NCI-H2029 treated with DMSO at 0.1 percent for 48 hours (cell line): ENCODE results near the gene FAM131B.

Source experiments
- DNase-seq: peaks from one replicate; lab custom pipeline; 2025; lab: John Stamatoyannopoulos, UW

The FAM131B gene

GRCh38 chr7:143382126-143382790, 19.7 kb upstream of the FAM131B start:
- DNase-seq = no peak

DNA sequence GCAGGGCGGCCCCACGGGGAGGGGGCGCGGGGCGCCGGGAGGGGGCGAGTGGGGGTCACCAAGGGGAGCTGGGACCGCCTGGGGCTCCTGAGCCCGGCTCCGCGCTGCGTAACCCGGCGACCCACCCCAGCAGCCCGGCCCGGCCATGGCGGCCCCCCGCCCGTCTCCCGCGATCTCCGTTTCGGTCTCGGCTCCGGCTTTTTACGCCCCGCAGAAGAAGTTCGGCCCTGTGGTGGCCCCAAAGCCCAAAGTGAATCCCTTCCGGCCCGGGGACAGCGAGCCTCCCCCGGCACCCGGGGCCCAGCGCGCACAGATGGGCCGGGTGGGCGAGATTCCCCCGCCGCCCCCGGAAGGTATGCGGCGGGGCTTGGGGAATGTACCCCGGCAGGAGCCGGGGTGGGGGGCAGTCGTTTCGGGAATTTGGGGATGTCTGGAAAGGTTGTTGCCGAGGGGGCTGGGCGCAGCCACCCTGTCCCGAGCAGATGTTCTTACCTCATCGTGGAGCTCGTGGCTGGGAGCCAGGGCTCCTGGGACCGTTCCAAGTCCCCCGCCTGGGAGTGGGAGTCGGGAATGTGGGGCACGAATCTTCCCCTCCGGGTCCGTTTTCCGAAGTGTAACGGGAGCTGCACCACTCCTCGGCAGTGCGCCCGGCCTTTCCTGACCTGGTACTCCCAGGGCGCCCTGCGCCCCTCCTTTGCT, 19.1 kb upstream of the FAM131B start:
- no peak for DNase-seq

DNA sequence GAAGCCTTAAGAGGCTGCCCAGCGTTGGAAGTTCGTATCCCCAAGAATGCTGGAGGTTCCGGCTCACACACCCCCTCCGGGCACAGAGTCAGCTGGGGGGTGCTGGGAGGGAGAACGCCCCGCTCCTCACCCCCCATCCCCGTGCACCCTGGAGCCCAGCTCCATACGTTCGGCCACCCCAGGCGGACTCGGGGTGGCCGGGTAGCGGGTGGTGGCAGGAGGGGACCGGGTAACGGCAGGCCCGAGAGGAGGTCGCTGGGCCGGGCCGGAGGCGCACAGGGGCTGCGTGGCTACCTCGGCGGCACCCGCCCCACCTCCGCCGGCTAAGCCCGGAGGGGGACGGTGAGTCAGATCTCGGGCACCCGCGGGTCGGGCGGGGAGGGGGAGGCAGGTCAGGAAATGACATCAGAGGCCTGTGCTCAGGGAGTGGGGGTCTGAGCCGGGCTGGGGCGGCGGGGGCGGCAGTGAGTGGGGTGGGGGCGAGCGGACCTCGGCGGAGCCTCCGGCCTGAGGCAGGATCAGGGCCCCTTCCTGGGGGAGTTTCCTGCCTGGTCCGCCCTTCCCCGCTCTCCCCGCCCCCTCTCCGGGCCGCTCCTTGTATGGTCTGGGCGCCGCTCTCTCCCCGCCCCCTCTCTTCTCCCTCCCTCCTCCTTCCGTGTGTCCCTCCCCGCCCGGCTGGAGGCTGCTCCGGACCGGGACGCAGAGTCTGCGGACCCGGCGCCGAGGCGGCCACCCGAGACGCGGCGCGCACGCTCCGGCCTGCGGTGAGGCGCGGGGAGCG, 18.3 kb upstream of the FAM131B start, which contains the start of gene ZYX:
ZYX (plus strand) TSS at position 700 of the 781 bp plus-strand sequence. CDS start 227 bp downstream, outside the sequence.
- DNase-seq = peak; percentile 39

GRCh38 chr7:143380260-143380645, 17.7 kb upstream of the FAM131B start:
- DNase-seq = peak; percentile 29

DNA sequence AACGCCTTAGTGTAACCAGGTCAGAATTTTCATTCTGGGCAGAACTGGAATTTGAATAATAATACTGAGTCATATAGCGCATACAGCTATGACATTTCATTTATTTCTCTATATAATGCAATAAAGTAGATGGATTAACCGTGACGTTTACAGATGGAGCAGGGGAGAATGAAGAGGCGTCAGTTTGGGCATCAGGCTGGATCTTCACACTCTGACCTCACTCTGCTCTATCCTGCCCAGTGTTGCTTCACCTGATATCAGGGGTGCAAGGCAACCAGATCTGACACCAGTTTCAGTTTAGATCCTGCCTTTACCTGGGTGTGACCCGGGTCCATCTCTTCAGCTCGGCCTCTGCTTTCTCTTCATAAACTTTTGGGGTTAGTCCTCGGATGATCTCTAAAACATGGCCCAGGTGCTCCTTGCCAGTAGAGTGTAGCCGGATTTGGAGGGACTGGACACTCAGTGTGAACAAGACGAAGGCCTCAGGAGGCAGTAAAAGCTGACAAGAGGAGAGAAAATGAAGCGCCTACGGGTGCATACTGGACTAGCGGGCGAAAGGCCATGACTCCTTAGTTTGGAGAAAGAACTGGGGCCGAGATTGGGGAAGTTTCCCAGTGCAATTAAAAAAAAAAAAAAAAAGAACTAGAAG, 17.2 kb upstream of the FAM131B start:
- no peak for DNase-seq

- DNase-seq = no peak
Observed at GRCh38 chr7:143376396-143376795, 13.9 kb upstream of the FAM131B start.

DNA sequence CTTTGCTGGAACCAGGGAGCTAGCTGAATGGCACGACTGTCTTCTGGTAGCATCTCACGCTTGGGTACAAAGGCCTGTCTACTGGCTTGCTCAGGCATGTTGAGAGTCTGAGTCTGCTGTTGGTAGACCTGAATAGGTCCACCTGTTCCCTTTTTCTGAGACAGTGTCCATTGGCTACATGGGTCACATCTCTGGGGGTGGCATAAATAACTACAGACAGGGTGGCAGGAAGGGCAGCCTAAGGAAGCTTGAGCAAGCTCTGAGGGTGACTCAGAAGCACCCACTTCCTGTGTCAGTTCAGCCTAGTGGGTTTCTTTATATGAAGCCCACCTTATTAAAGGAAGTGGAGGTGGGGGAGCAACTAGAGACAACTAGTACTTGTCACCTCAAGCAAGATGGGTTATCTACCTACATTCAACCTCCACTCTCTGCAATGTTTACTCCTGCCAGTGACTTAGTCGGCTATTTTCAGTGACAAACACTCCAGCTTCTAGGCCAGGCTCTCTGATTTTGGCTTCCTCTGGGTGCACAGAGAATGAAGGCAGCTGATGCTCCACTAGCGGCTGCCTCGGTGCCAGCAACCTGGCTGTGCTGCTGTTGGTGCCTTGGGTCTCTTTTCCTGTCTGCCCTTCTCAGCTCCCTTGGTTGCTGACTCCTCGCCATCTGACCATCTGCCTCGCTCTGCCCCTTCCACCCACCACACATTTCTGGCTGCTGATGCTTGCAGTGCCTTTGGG, 13.0 kb upstream of the FAM131B start:
- DNase-seq = no peak

- no peak for DNase-seq
Observed at GRCh38 chr7:143374561-143374960, 12.0 kb upstream of the FAM131B start.

DNA sequence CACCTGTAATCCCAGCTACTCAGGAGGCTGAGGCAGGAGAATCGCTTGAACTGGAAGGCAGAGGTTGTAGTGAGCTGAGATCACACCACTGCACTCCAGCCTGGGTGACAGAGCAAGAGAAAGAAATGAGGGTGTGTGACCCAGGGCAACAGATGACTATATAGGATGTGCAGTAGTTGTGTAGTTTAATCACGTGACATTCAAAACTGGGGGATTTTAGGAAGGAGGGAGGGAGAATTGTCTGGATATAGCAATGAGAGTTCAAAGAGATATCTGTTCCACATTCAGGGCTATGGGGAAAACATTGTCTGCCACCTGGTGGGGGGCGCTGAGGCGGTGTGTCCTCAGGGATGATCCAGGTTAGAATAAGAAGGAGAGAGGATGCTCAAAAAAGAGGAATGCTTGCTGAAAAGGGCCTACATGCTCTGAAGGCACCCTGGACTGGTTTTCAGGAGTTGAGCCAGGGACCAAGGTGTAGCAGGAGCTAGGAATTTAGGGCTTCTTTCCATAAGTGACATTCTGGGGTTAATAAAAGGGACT, 10.8 kb upstream of the FAM131B start:
- no peak for DNase-seq

DNA sequence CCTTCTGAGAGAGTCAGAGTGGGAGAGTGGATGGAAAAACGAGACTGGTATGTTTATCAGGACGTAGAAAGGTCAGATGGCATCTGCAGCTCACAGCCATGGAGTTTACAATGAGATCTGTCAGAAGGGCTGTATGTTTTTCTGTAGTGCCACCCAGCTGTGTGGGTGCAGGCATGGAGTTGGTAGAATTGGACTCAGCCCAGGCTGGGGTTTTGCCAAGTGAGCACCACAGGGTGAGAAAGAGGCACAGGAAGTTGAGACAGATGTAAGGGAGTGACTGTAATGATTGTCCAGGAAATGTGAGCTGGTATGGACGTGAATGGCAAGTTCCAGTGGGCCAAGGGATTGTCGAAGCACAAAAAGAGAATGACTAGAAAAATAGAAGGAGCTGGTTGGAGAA, 9.6 kb upstream of the FAM131B start:
- DNase-seq = no peak

GRCh38 chr7:143369678-143370651, 7.5 kb upstream of the FAM131B start:
- no peak for DNase-seq

- no peak for DNase-seq
Observed at GRCh38 chr7:143368387-143368786, 5.9 kb upstream of the FAM131B start.

GRCh38 chr7:143367972-143368371, 5.5 kb upstream of the FAM131B start:
- DNase-seq = no peak

DNA sequence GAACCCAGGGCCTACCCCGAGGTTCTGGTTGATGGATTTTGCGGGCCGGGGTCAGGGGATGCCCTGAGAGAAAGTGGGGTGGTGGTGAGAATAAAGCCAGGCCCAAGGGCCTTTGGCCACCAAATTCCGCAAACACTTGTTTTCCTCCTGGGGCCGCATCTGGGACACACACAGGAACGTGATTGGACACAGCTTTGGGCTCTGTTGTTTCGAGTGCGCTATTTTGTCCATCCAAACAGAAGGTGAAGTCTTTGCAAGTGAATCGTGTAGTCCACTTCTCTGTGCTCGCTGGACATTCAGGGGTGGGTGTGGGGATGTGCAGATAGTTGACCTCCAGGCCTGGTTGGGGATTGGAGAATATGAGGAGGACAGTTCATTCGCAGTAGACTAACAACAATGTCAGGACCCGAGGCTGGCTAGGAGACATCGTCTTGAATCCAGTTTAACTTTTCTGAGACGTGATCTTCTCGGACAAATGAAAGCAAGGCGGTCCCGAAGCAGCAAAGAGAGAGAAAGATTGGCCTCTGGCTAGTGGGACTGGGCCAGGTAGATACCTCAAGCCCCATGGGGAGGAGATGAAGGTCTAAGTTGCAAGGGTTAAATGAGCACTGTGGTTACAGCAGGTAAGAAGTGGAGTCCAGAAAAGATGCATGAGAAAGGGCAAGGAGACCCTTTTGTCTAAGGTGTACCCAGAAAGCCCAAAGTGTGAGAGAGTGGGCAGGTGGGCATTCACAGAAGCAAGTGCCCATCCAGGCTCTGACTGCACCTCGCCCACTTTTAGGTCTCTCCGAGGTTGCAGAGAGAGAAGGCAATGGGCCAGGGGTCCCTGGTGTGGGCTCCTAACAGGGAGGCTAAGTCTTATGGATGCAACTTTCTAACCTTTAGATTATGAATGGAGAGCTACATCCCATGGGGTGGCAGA, 764 bp upstream of the FAM131B start:
- no peak for DNase-seq

DNA sequence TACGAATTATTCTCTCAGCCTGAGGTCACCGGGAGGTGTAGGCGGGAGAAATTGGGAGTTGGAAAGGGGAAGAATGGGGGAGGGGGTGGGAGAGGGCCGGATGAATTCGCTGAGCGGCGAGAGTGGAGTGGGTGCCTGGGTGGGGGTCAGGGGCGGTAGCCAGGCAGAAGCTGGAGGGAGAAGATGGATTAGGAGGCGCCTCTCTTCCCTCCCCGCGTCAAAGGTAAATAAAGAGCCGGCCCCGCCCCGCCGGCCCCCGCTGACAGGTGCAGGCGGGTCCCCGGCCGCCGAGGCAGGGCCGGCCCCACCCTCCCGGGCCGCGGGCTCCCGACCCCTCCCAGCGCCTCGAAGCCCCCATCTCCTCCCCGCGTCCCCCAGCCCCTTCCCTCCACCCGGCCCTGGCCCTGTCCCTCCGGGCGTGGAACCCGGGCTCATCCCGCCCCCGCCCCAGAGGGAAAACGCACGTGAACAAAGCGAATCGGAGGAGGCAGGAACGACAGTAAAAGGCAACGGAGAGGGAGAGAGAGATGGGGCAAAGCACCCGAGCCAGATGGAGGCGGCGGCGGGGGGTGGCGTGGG, 872 bp downstream of the FAM131B start:
- no peak for DNase-seq

GRCh38 chr7:143360788-143361551, 1.5 kb downstream of the FAM131B start:
- no peak for DNase-seq

DNA sequence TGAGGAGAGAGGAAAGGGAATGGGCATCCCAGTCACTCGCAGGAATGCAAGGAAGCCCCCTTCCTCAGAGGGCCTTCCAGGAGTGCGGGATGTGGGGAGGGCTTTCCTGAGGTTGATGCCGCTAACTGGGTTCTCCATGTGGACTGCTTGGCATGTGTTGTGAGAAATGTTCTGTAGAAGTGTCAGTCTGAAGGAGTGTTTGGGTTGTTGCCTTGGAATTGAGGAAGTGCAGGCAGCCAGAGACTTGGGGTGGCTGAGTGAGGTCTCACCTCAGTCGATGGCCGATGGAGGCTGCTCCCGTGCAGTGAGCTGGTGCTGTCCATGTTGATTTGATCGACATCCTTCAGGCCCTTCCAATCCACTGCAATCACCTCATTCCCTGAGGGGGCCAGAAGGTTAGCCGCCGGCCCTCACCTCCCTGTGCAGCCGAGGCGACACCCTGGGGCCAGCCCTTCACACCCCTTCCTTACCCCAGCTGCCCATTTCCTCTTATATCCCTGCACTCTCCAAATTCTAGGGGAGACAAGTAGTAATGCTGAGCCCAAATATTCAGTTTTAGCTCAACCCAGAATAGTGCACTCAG, 2.7 kb downstream of the FAM131B start:
- DNase-seq = no peak

- no peak for DNase-seq
Observed at GRCh38 chr7:143358626-143359025, 3.9 kb downstream of the FAM131B start.
